NCI-H748 treated with DMSO at 0.1 percent for 48 hours (cell line): Measurements from ENCODE around the gene UBAP2.
"Not testable (repeated sequence)": the region's sequence is repeated elsewhere in the genome, so short reads cannot be mapped to it uniquely, and the experiment has no call there.

Experiments
- DNase-seq: peaks from one replicate; lab custom pipeline; 2025; lab: John Stamatoyannopoulos, UW

The UBAP2 gene

DNA sequence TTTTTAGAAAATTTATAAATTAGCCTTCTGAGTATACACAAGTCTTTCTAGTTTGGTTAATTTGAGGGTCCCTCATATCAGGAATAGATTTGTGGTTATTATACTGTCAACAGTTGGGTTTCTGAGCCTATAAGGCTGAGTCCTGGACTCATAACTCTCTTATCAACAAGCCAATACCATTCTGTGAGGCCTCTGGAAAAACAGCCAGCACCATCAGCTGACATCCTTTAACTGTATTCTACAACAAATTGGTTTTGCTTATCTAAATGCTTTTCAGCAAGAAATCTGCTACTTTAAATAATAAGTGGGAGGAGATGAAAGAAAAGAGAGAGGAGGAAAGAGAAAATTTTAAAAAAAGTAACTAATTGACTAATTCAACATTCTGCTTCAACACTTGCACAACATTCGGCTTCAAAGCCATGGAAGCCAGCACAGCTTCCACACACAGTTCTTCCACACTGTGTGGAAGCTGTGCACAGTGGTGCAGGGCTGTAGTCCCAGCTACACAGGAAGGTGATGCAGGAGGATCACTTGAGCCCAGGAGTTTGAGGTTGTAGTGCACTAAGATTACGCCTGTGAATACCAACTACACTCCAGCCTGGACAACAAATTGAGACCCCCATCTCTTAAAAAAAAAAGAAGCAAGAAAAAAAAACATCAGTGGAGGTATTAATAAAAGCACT lies 84.5 kb downstream of the UBAP2 start:
- no peak for DNase-seq

DNA sequence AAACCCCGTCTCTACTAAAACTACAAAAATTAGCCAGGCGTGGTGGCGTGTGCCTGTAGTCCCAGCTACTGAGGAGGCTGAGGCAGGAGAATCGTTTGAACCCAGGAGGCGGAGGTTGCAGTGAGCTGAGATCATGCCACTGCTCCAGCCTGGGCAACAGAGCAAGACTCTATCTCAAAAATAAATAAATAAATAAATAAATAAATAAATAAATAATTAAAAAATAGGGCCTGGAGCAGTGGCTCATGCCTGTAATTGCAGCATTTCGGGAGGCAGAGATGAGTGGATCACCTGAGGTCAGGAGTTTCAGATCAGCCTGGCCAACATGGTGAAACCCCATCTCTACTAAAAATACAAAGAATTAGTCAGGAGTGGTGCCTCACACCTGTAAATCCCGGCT lies 86.2 kb downstream of the UBAP2 start:
- not testable (repeated sequence) for DNase-seq

DNA sequence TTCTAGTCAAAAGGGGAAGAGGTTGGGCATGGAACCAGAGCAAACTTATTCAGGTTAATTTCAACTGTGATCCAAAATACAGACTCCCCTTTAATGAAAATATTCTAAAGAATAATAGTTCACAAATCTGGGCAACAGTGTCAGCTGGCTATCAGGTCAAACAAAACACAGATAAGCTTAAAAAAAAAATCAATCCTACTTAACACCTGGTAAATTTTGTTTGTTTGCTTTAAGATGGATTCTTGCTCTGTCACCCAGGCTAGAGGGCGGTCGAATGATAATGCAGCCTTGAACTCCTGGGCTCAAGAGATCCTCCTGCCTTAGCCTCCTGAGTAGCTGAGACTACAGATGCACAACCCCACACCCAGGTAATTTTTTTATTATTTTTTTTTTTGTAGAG lies 89.0 kb downstream of the UBAP2 start:
- no peak for DNase-seq

DNA sequence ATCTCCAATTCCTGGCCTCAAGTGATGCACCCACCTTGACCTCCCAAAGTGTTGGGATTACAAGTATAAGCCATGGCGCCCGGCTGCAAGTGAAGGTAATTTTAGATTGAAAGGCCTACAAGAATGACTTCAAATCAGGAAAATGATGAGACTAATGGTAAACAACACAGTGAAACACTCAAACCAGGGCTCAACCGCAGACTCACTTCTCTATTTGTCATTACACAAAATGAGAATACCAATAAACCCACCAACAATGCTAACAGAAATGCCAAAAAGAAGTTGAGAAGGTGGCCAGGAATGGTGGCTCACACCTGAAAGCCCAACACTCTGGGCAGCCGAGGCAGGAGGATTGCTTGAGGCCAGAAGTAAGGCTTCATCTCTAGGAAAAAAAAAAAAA lies 92.1 kb downstream of the UBAP2 start:
- DNase-seq = no peak

- DNase-seq = no peak
Observed at GRCh38 chr9:33952066-33952465, 96.6 kb downstream of the UBAP2 start.

- DNase-seq = no peak
Observed at GRCh38 chr9:33950371-33950770, 98.3 kb downstream of the UBAP2 start.

DNA sequence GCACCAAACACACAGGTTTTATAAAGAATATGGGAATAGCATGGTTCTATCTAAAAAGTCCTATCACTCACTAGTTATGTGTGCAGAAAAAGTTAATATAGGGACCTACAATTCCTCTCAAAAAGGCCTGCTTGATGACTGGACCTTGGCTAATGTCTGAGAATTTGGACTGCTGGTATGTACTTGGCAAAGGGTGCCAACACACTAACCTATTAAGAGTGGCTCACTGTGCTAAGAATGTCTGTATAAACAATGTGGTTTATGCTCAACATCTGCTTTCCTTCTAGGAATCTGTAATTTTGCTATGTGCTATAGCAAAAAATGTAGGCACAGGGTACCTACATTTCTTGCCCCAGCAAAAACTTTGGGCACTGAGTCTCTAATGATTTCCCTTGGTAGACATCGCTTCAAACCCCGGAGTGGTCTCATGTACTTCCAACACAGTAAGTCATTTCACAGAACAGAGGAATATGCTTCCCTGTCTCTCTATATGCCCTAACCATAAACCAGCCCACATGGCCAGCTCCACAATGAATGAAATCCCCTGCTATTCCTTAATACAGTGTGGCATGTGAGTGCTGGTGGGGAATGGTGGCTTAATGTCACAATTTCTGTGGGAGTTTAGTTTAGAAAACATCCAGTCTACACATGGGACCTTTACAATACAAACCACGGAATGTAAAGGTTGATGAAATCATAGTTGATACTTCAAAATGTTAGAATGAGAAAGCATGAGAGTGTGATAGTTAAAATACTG lies 101.7 kb downstream of the UBAP2 start:
- DNase-seq = no peak

DNA sequence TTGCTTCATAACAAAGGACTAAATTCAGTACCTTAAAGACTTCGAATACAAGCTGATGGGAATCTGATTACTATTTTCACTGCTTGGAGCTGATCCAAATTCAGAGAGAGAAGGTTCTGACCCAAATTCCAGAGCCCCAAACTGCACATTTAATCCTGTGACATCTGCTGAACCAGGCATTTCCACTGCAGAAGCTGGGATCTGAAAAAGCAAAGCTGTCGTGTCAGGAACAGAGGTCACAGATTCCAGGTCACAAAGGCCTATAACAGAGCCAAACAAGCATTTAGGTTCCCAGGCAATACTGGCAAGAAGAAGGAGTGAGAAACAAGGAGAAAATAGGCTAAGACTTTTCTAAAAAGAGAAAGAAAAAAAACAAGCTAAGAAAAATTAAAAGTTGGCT lies 105.3 kb downstream of the UBAP2 start:
- no peak for DNase-seq

GRCh38 chr9:33942471-33943083 lies 106.1 kb downstream of the UBAP2 start:
- no peak for DNase-seq

GRCh38 chr9:33939924-33940874 lies 108.5 kb downstream of the UBAP2 start:
- no peak for DNase-seq

DNA sequence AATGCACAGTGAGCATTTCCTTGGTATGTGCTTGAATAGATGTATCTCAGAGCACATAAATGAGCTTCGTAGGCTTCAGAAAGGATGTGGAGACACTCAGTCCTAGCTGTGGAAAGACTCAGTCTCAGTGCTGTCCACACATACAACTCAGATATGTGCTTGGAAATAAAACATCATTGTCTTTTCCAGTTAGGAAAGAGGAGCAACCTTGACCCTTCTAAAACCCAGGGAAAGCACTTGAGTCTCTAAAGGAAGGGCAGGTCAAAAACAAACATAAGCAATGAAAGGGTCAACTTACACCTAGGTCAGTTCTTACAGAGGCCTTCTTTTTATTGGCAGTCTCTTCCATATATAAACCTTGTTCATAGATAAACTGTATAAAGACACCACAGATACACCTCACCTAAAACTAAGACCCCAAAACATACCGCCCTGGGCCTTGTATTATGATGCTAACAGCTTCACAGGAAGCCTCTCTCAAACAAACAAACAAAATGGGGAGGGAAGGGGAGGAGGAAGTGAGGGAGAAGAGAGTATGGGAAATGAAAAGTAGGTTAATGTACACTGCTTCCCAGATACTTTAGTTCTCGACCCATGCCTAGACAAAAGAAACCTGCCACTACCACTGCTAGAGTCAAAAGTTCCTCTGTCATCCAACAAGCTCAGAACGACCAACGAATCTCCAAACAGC lies 114.4 kb downstream of the UBAP2 start:
- DNase-seq = no peak

DNA sequence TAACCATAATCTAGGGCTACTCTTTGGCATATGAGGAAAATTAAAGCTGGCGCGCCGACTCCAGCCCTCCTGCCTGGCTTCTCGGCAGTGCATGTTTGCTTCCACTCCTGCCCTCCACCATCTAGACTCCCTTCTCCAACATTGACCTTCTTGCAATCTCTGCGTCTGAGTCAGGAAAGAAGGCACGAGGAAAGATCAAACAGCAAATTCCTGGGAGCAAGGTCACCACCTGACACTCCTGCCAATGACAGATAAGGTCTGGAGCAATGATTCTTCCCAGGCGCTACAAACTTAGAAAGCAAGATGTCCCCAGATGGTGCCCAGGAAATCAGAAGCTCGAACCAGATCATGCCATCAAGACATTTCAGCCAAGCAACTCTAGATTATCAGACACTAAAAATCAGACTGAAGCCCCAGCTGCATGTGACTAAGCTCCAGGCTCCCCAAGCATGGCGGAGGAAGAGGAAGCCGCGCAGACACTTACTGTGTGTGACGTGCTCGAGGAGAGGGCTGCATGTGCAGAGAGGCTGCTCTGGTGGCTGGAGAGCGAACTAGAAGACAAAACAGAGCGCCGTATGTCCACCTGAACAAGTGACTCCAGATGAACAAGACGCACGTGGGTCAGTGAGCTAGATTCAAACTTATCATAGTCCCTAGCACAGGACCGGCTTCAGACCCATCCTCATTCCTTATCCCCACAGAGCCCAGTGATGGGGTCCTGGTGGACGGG lies 116.4 kb downstream of the UBAP2 start:
- DNase-seq = no peak

GRCh38 chr9:33931326-33931725 lies 117.4 kb downstream of the UBAP2 start:
- DNase-seq = no peak

- no peak for DNase-seq
Observed at GRCh38 chr9:33927694-33928093, 121.0 kb downstream of the UBAP2 start.

- no peak for DNase-seq
Observed at GRCh38 chr9:33926746-33927485, 121.8 kb downstream of the UBAP2 start.

GRCh38 chr9:33924978-33925797 lies 123.5 kb downstream of the UBAP2 start:
- no peak for DNase-seq

DNA sequence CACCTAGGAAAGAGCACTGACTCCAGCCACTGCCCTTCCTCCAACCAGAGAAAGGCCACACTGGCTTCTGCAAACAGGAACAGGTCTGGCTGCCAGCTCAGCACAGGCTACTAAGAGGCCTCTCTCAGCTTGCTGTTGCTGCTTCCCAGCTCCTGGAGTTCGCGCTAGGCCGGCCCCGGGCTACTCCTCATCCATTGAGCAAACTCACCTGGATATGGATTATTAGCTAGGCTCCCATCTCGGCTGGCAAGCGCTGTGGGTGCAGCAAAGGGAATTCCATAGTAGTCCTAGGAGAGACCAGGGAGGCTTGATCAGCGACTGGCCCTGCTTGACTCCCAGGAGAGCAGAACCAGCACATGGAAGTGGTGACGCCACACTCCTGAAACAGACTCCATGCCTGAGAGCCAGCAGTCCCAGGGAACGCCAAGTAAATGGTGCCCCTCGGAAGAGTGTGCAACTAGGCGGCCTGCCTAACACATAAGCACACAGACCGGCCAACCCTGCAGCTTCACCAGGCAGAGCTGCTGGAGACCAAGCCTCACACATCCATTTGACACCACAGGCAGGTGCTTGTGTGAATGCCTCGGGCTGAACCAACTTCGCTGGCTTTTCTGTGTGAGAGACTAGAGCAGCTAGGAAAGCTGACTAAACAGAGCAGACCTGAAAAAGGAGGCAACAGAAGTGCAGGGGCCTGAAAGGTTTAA lies 124.5 kb downstream of the UBAP2 start:
- no peak for DNase-seq

GRCh38 chr9:33923079-33923478 lies 125.6 kb downstream of the UBAP2 start:
- DNase-seq = no peak
